DMS 273 treated with DMSO at 0.1 percent for 48 hours (cell line): ENCODE results near the gene SH2B2.
"Not testable (repeated sequence)": the region's sequence is repeated elsewhere in the genome, so short reads cannot be mapped to it uniquely, and the experiment has no call there.

Experiments
- DNase-seq: peaks from one replicate; lab custom pipeline; 2025; lab: John Stamatoyannopoulos, UW

Gene SH2B2

GRCh38 chr7:102287111-102287980 lies 678 bp downstream of the SH2B2 start:
- no peak for DNase-seq

GRCh38 chr7:102287981-102288278 lies 1.3 kb downstream of the SH2B2 start:
- DNase-seq: no peak

- no peak for DNase-seq
These were observed 1.7 kb downstream of the SH2B2 start for GRCh38 chr7:102288285-102288930.

- no peak for DNase-seq
These were observed 2.4 kb downstream of the SH2B2 start for GRCh38 chr7:102289057-102289456.

- DNase-seq: no peak
These were observed 4.6 kb downstream of the SH2B2 start for GRCh38 chr7:102291056-102291915.

GRCh38 chr7:102291916-102292267 lies 5.2 kb downstream of the SH2B2 start:
- no peak for DNase-seq

- DNase-seq: no peak
These were observed 6.4 kb downstream of the SH2B2 start for GRCh38 chr7:102292813-102293798.

GRCh38 chr7:102294589-102294988 lies 7.9 kb downstream of the SH2B2 start:
- no peak for DNase-seq

GRCh38 chr7:102295346-102296178 lies 8.9 kb downstream of the SH2B2 start:
- DNase-seq: no peak

- DNase-seq: no peak
These were observed 9.4 kb downstream of the SH2B2 start for GRCh38 chr7:102296179-102296438.

GRCh38 chr7:102296514-102296913 lies 9.8 kb downstream of the SH2B2 start:
- no peak for DNase-seq

- no peak for DNase-seq
These were observed 11.0 kb downstream of the SH2B2 start for GRCh38 chr7:102297487-102298218.

- no peak for DNase-seq
These were observed 14.1 kb downstream of the SH2B2 start for GRCh38 chr7:102300643-102301221.

- DNase-seq: not testable (repeated sequence)
These were observed 14.7 kb downstream of the SH2B2 start for GRCh38 chr7:102301367-102301766.

GRCh38 chr7:102302025-102302424 lies 15.4 kb downstream of the SH2B2 start:
- no peak for DNase-seq

GRCh38 chr7:102303669-102304422 lies 17.2 kb downstream of the SH2B2 start:
- DNase-seq: peak; percentile 32

- no peak for DNase-seq
These were observed 18.0 kb downstream of the SH2B2 start for GRCh38 chr7:102304668-102305067.

- DNase-seq: no peak
These were observed 19.0 kb downstream of the SH2B2 start for GRCh38 chr7:102305414-102306268.
